ENCODE data around the gene VWA3A. TPM values are rescaled to one million over a fixed set of nuclear protein-coding genes. Genes with fewer than 3 reads are reported as not detected.

Gene VWA3A
- total RNA-seq, 1 donor from 2014 or later, result 0.53 TPM

GRCh38 chr16:22132801-22133200 lies 40.5 kb downstream of the VWA3A start:
- H3K27ac Mint-ChIP-seq, result no peak overlapping the region
- no peaks in the 10 kb centered on the region for H3K4me1 Mint-ChIP-seq
- DNase-seq (no peak), ATAC-seq (ENCODE audit: low read depth) (no peak)
- H3K9me3 Mint-ChIP-seq, result peaks cover 4% of the 10 kb centered on the region
- H3K27me3 Mint-ChIP-seq, result peaks cover 14% of the 10 kb centered on the region
- no peak overlapping the region for H3K4me3 Mint-ChIP-seq
- TF ChIP-seq, protein P1, sequence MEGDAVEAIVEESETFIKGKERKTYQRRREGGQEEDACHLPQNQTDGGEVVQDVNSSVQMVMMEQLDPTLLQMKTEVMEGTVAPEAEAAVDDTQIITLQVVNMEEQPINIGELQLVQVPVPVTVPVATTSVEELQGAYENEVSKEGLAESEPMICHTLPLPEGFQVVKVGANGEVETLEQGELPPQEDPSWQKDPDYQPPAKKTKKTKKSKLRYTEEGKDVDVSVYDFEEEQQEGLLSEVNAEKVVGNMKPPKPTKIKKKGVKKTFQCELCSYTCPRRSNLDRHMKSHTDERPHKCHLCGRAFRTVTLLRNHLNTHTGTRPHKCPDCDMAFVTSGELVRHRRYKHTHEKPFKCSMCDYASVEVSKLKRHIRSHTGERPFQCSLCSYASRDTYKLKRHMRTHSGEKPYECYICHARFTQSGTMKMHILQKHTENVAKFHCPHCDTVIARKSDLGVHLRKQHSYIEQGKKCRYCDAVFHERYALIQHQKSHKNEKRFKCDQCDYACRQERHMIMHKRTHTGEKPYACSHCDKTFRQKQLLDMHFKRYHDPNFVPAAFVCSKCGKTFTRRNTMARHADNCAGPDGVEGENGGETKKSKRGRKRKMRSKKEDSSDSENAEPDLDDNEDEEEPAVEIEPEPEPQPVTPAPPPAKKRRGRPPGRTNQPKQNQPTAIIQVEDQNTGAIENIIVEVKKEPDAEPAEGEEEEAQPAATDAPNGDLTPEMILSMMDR (IDR thresholded peaks at IDR 0.05), result no peak
- intact Hi-C loops (cut with micrococcal nuclease), result no loop called here
- no peaks in the 10 kb centered on the region for H3K36me3 Mint-ChIP-seq (ENCODE audit: low read depth)
- POLR2A ChIA-PET, result no interaction called here
- CTCF ChIA-PET, result interaction anchor here (0.7 kb wide), 1 partner anchor 9 kb away, joined by 3 read pairs; no protein-coding TSS in a partner anchor

DNA sequence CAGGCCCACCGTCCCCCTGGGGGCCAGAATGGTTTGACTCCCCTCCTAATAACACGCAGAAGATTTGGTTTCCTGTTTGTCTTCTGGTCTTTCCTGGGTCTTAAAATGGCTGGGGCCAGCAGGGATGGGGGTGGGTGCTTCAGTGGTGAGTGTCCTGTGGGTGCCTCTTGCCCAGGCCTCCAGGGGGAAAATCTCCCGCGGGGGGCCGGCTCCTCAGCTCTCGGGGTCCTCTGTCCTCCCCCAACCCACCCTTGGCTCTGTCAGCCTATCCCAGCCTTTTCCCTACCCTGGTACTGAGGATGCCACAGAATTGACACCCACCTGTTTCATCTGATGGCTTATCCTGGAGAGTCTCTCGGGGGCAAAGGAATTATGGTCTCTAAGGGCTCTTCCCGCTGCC lies 46.1 kb downstream of the VWA3A start:
- no peak overlapping the region for H3K27ac Mint-ChIP-seq
- ChIA-PET POLR2A (no interaction called here), CTCF (no interaction called here)
- peaks cover 23% of the 10 kb centered on the region for H3K27me3 Mint-ChIP-seq
- intact Hi-C loops (cut with micrococcal nuclease), result no loop called here
- TF ChIP-seq, protein P1 (IDR thresholded peaks at IDR 0.05), result no peak
- no peak for DNase-seq
- H3K36me3 Mint-ChIP-seq (ENCODE audit: low read depth), result no peaks in the 10 kb centered on the region
- no peak overlapping the region for H3K4me3 Mint-ChIP-seq
- H3K9me3 Mint-ChIP-seq, result no peaks in the 10 kb centered on the region
- no peak for ATAC-seq (ENCODE audit: low read depth)
- H3K4me1 Mint-ChIP-seq, result no peaks in the 10 kb centered on the region

GRCh38 chr16:22139008-22139407 lies 46.7 kb downstream of the VWA3A start:
- no peak overlapping the region for H3K4me3 Mint-ChIP-seq
- POLR2A ChIA-PET, result no interaction called here

DNA sequence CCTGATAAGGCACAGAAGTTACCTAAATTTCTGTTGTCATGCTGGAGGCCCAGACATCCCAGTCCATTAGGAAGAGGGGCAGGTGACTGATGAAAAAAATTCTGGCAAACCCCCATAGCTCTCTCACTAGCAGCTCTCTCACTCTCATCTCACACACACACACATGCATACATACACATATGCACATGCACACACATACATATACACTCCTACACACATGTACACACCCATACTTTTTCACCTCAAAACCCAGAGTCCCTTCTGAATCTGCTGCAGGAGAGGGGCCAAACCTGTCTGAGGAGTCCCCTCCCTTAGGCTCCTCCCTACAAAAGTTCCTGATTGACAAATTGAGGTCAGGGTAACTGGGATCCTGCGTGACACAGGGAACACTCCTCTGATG lies 47.4 kb downstream of the VWA3A start:
- Mint-ChIP-seq H3K36me3 (ENCODE audit: low read depth) (no peaks in the 10 kb centered on the region), H3K4me3 (no peak overlapping the region), H3K4me1 (no peaks in the 10 kb centered on the region), H3K9me3 (no peaks in the 10 kb centered on the region), H3K27me3 (peaks cover 23% of the 10 kb centered on the region), H3K27ac (no peak overlapping the region)
- no peak for ATAC-seq (ENCODE audit: low read depth)
- DNase-seq, result no peak
- CTCF ChIA-PET, result no interaction called here
- TF ChIP-seq, protein P1 (IDR thresholded peaks at IDR 0.05), result no peak
- intact Hi-C loops (cut with micrococcal nuclease), result no loop called here
- POLR2A ChIA-PET, result no interaction called here

More at GRCh38 chr16:22139008-22139407, 46.7 kb downstream of the VWA3A start:
- DNase-seq (no peak), ATAC-seq (ENCODE audit: low read depth) (no peak)
- Mint-ChIP-seq H3K9me3 (no peaks in the 10 kb centered on the region), H3K27ac (no peak overlapping the region), H3K36me3 (ENCODE audit: low read depth) (no peaks in the 10 kb centered on the region), H3K4me1 (no peaks in the 10 kb centered on the region), H3K27me3 (peaks cover 23% of the 10 kb centered on the region)
- intact Hi-C loops (cut with micrococcal nuclease), result no loop called here
- TF ChIP-seq, protein P1 (IDR thresholded peaks at IDR 0.05), result no peak
- CTCF ChIA-PET, result no interaction called here

DNA sequence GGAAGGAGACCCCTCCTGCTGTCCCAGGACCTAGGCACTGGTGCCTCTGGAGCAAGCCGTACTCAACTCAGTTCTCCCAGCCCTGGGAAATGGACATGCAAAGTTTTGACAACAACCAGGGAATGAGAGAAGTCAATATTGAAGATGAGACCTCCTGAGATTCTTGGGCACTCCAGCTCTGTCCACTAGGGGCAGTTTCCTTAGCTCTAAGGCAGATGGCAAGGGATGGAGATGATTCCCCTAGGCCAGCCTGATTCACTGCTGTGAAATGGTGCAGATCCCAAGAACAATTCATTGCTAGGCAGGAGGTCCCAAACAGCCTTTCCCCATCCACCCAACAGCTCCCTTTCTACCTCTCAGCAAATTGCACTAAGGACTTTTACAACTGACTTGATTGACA lies 49.4 kb downstream of the VWA3A start:
- H3K9me3 Mint-ChIP-seq, result no peaks in the 10 kb centered on the region
- H3K4me1 Mint-ChIP-seq, result no peaks in the 10 kb centered on the region
- POLR2A ChIA-PET, result no interaction called here
- intact Hi-C loops (cut with micrococcal nuclease), result no loop called here
- DNase-seq (no peak), ATAC-seq (ENCODE audit: low read depth) (no peak)
- CTCF ChIA-PET, result interaction anchor here (0.7 to 1.4 kb wide), 3 partner anchors 9 to 62 kb away, joined by 3 to 4 read pairs (median 3); no protein-coding TSS in a partner anchor
- no peaks in the 10 kb centered on the region for H3K36me3 Mint-ChIP-seq (ENCODE audit: low read depth)
- H3K27me3 Mint-ChIP-seq, result peaks cover 17% of the 10 kb centered on the region
- H3K4me3 Mint-ChIP-seq, result no peak overlapping the region
- no peak overlapping the region for H3K27ac Mint-ChIP-seq
- TF ChIP-seq, protein P1 (IDR thresholded peaks at IDR 0.05), result no peak
